GM21360 (cell line): Measurements from ENCODE around the gene DDAH2.

ENCODE experiments used
- ATAC-seq: cut with Tn5 transposase; IDR thresholded peaks from one replicate; pipeline ENCODE4 v1.9.1; 2021; ENCODE audit warnings: mild to moderate bottlenecking, moderate library complexity; ENCODE audit not compliant: unreplicated experiment

Gene DDAH2

GRCh38 chr6:31733734-31734133, 4.6 kb upstream of the DDAH2 start:
- ATAC-seq, result no peak

GRCh38 chr6:31732029-31732428, 2.9 kb upstream of the DDAH2 start:
- ATAC-seq, result no peak

- no peak for ATAC-seq
Measured at GRCh38 chr6:31730631-31731086, 1.6 kb upstream of the DDAH2 start.

- no peak for ATAC-seq
Measured at GRCh38 chr6:31729979-31730630, 1.0 kb upstream of the DDAH2 start.

- no peak for ATAC-seq
Measured at GRCh38 chr6:31729515-31729978, 448 bp upstream of the DDAH2 start.

GRCh38 chr6:31727717-31728671, 1.1 kb downstream of the DDAH2 start:
- ATAC-seq, result no peak

GRCh38 chr6:31727034-31727716, 1.9 kb downstream of the DDAH2 start:
- ATAC-seq, result no peak

GRCh38 chr6:31725502-31726350, 3.4 kb downstream of the DDAH2 start:
- ATAC-seq, result no peak

GRCh38 chr6:31723980-31724691, 5.0 kb downstream of the DDAH2 start:
- ATAC-seq, result no peak

- ATAC-seq, result no peak
Measured at GRCh38 chr6:31723245-31723979, 5.7 kb downstream of the DDAH2 start, which contains the start of gene MPIG6B. Gene MPIG6B (plus strand): TSS chr6:31723373. CDS start chr6:31723384, 11 bp downstream.

GRCh38 chr6:31722173-31722572, 6.9 kb downstream of the DDAH2 start:
- no peak for ATAC-seq

- no peak for ATAC-seq
Measured at GRCh38 chr6:31721351-31722020, 7.6 kb downstream of the DDAH2 start, which contains the start of gene LY6G6C. Gene LY6G6C (minus strand): TSS chr6:31721746. CDS start chr6:31721679, 67 bp downstream.

GRCh38 chr6:31720196-31720770, 8.8 kb downstream of the DDAH2 start:
- no peak for ATAC-seq

- ATAC-seq, result no peak
Measured at GRCh38 chr6:31719001-31719400, 10.1 kb downstream of the DDAH2 start.

- ATAC-seq, result no peak
Measured at GRCh38 chr6:31718265-31718664, 10.8 kb downstream of the DDAH2 start.

- ATAC-seq, result no peak
Measured at GRCh38 chr6:31717499-31718222, 11.4 kb downstream of the DDAH2 start.
